ENCODE data around the gene TMEM132E.

TMEM132E gene

DNA sequence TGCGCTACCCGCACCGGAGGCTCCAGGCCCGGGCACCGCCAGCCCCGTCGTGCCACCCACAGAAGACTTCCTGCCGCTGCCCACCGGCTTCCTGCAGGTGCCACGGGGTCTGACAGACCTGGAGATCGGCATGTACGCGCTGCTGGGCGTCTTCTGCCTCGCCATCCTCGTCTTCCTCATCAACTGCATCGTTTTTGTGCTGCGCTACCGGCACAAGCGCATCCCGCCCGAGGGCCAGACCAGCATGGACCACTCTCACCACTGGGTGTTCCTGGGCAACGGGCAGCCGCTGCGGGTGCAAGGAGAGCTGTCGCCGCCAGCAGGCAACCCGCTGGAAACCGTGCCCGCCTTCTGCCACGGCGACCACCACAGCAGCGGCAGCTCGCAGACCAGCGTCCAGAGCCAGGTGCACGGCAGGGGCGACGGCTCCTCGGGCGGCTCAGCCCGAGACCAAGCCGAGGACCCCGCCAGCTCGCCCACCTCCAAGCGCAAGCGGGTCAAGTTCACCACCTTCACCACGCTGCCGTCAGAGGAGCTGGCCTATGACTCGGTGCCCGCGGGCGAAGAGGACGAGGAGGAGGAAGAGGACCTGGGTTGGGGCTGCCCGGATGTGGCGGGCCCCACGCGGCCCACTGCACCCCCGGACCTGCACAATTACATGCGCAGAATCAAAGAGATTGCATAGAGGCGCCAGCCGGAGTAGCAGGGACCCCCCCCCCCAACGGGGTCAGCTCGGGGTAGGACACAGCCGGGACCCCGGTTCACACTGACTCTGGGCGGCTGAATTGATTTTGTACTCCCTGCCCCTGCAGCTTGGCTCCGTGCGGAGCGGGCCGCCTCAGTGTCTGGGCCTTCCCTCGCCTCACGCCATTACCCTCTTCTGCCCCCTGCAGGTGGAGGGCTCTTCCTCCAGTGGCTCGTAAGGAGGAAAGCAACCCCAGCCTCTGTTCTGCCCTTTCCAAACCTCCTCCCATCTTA is 58.5 kb downstream of the TMEM132E start:
- DNase-seq = peak; percentile 44 to 78

DNA sequence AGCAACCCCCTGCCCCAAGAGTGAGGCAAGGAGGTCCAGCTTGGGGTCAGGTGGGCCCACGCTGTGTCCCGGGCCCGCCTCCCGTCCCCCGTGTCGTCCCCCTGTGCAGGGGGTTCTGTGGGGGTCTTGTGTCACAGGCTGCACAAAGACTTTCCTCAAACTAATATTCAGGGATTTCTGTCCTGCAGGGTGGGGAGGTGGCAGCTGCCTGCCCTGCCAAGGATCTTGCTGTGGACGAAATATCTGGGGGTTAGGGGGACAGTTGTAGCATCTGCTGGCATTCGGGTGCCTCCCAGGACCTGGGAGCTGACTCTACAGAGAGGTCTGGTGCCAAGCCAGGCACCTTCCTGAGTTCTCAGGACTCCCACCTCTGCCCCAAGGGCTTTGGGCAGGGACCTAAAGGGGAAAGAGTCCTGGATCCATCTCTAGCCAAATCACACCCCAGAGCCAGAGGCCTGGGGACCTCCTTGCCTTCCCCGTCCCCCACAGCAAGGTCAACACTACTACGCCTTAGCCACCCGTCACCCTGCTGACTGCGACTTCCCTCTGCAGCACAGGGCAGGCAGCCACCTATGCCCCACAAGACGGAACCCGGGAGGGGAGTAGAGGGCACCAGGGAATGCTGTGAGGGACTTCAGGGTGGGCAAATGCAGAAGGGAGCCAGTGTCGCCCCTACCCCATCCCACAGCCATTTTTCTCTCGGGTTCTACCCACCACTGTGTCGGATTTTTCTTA is 59.3 kb downstream of the TMEM132E start:
- no peak for DNase-seq

GRCh38 chr17:34639706-34640425 is 60.5 kb downstream of the TMEM132E start:
- DNase-seq = no peak

GRCh38 chr17:34641368-34641767 is 62.0 kb downstream of the TMEM132E start:
- no peak for DNase-seq

- no peak for DNase-seq
Observed at GRCh38 chr17:34644941-34645550, 65.7 kb downstream of the TMEM132E start.

- no peak for DNase-seq
Observed at GRCh38 chr17:34645594-34645993, 66.2 kb downstream of the TMEM132E start.

GRCh38 chr17:34647511-34647910 is 68.1 kb downstream of the TMEM132E start:
- DNase-seq = no peak

DNA sequence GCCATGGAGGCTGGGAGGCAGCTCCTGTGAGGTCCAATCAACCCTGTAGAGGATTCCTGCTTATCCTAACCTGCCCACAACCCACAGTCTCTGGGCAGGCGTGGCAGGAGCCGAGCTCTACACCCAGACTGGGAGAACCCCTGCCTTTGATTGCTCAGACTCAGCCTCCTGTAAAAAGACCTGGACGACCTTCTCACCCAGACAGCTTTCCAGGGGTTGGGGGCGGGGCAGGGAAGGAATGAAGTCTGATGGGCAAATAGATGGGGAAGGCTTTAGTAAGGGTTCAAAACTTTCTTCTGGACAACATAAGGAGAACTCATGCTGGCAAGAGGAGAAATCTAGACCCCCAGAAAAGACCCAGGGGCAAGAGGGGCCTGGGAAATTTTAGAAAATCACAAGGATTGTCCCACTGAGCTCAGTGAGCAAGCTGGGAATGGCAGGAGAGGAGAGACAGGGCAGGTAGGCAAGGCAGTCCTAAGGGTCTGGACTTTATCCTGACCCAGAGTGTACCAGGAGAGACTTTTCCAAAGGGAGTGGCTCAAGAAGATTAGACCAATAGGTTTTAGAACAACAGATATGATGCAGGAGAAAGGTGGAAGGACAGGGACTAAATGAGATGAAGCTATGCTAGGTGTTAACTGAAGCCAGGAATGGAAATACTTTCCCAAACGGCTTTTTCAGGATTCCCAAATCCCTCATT is 70.8 kb downstream of the TMEM132E start:
- no peak for DNase-seq

- no peak for DNase-seq
Observed at GRCh38 chr17:34651402-34651811, 72.0 kb downstream of the TMEM132E start.

GRCh38 chr17:34652021-34652555 is 72.7 kb downstream of the TMEM132E start:
- no peak for DNase-seq

GRCh38 chr17:34653511-34653910 is 74.1 kb downstream of the TMEM132E start:
- DNase-seq = no peak

- no peak for DNase-seq
Observed at GRCh38 chr17:34654276-34654880, 75.0 kb downstream of the TMEM132E start.

DNA sequence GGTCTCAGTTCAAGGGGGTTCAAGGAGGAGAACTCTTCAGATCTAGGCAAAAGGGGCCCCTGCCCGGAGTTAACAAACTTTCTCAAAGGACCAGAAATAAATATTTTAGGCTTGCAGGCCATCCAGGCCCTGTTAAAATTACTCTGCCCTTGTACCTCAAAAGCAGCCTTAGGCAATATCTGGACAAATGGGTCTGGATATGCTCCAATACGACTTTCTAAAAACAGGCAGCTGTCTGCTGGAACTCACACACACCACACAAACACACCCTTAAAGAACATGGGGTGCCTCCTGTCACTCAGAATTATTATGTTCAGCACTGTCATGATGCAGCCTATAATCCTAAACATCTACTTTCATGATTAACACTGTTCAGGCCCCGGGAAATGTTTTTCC is 75.5 kb downstream of the TMEM132E start:
- no peak for DNase-seq

DNA sequence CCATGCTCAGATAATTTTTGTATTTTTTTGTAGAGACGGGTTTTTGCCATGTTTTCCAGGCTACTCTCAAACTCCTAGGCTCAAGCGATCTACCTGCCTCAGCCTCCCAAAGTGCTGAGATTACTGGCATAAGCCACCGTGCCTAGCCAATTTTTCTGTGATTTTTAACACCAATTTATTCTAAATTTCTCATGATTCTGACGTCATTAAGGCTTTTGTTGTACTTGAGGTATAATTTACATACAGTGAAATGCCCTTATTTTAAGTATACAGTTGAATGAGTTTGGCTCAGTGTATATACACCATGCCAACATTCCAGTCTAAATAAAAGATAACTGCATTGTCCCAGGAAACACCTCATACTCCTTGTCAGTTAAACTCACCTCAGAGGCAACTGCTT is 77.4 kb downstream of the TMEM132E start:
- no peak for DNase-seq

DNA sequence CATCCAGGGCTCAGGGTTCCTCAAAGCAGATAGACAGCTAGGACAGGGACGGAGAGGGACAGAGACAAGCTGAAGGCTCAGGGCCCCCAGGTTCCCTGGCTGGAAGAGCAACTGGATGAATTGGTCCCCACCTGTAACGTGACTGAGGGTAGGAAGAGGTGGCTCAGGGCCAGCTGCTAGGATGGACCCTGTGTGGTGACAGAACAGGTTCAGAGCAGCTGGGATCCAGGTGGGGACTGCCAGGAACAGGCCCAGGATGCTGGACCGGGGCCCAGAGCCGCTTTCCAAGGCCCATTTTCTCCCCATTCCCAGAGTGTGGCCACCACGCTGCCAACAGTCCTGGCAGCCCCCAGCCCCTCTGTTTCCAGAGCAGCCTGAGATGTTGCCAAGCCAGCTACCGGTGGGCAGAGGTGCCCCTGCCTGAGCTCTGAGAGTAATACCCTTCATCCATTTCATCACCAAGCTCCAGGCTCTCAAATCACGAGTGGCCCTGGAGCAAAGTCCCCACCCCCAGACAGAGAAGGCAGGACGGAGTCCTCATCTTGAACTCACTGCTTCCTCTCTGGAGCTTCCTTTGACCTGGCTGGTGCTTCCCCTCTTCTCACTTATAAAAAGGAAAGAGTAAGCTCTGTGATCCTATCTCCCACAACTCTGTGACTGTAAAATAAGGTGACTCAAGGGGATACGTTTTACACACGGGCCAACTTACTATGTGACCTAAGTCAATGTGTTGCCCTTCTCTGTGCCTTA is 79.6 kb downstream of the TMEM132E start:
- DNase-seq = no peak

DNA sequence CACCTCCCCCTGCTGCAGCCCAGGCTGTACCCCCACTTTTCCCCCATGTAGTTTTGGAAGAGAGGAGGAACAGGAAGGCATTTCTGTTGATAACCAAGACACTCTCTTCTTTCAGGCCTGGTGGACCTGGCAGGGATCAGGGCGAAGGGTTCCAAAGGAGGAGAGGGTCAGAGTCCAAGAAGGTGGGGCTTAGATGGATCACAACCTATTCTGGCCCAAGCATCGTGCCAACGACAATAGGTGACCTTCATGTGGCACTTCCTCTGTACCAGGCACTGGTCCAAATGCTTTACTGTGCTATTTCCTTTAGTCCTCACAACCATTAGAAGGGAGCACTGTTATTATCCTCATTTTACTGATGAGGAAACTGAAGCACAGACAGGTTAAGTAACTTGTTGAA is 84.3 kb downstream of the TMEM132E start:
- DNase-seq = no peak

DNA sequence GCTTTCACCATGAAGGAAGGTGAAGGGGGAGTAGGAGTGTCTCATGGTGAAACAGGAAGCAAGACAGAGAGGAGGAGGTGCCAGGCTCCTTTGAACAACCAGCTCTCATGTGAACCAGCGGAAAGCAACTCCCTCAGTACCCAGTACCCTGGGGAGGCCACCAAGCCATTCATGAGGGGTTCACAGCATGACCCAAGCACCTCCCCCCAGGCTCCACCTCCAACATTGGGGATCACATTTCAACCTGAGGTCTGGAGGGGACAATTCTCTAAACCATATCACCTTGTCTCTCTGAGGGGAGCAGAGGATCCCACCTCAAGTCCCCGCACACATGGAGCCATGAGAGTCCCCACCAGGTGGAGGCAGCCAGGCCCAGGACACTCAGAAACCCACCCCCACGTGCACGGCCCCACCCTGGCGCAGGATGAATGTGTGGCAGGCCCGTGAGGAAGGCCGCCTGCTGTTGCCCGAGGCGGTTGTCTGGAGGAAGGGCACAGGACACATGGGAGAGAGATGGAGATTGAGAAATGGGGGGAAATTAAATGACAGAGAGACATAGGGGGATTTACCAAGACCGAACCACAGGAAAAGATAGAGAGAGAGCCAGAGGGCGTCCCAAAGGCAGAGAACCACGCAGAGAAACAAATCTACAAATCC is 85.9 kb downstream of the TMEM132E start:
- DNase-seq = no peak

DNA sequence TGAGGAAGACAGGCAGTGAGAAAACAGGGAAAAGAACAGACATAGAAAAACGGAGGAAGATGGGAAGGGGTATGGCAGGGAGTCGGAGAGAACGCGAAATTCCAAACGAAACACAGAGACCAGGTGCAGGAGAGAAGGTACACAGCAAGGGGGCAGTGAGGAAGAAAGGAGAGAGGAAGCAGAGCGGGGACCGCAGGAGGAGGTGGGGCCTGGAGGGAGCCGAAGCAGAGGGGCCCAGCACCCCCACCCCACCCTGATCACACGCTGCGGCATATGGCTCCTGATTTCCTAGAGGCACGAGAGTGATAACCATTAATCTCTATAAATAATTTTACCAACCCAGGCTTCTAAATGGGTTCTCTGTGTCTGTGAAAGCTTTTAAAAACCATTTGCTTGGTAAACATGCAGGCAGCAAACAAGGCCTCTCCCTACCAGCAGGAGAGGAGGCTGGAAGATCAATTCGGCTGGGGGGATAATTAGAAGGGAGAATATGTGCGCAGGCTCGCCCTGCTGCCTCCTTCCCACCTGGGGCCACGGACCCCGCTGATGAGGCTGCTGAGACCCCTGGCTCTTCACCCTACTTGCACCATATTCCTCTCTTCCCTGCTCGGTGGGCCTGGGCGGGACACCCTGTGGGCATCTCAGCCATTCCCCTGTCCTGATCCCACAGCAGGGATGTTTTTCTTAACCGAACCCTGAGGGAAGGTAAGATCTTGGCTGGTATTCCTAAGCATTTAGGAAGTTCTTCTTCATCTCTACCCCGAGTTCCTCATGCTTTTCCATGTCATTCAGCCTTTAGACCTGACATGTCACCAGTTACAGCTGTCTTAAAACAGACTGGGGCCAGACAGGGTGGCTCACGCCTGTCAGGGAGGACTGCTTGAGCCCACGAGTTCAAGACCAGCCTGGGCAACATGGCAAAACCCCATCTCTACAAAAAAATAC is 86.7 kb downstream of the TMEM132E start:
- DNase-seq = no peak

DNA sequence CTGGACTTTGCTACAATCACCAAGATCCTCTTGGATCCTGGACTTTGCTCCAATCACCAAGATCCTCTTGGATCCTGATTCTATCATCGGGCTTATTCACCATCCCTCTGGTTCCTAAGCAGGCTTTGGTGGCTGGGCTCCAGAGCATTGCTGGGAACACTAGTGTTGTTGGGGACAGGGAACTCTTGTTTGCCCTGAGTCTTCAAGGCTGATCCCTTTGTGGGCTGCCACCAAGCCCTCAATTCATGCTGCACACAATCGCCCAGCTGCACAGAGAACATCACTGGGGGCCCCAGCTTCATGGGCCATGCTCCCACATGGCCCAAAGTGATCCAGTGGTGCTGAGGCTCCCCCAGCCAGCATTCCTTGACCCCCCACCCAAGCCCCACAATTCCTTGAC is 88.3 kb downstream of the TMEM132E start:
- no peak for DNase-seq

Data from inflammatory macrophage treated with lipopolysaccharide for 1 hour (primary cell).